Progenitor cell of endocrine pancreas (in vitro differentiated cells): ENCODE measurements around the gene IP6K3. TPM values are rescaled to one million over a fixed set of nuclear protein-coding genes. Genes with fewer than 3 reads are reported as not detected.

Source experiments
- DNase-seq: peaks from one replicate; pipeline ENCODE4 v3.0.0; 2021; ENCODE audit warnings: low spot score; ENCODE audit not compliant: unreplicated experiment
- H3K27ac Mint-ChIP-seq: 2 replicates; pipeline ENCODE4 v1.8.0; 2021; ENCODE audit warnings: mild to moderate bottlenecking, moderate library complexity, mixed read lengths
- H3K27me3 Mint-ChIP-seq: 2 replicates; pipeline ENCODE4 v1.8.0; 2021; ENCODE audit warnings: mixed read lengths
- H3K36me3 Mint-ChIP-seq: 2 replicates; pipeline ENCODE4 v1.8.0; 2022; ENCODE audit warnings: mixed read lengths; ENCODE audit not compliant: insufficient read depth
- H3K4me1 Mint-ChIP-seq: 2 replicates; pipeline ENCODE4 v1.8.0; 2021; ENCODE audit warnings: low read depth, mixed read lengths
- H3K4me3 Mint-ChIP-seq: 2 replicates; pipeline ENCODE4 v1.8.0; 2021; ENCODE audit warnings: low read depth, mild to moderate bottlenecking, moderate library complexity, mixed read lengths
- H3K9me3 Mint-ChIP-seq: 2 replicates; pipeline ENCODE4 v1.8.0; 2021; ENCODE audit warnings: low read depth, mixed read lengths
- total RNA-seq: library from RNA; stranded (reverse); gene quantifications from 2 replicates; pipeline ENCODE4 v1.2.1, GENCODE V29; 2021
- TF ChIP-seq, protein P1 (sequence below): fragments of 200-600 bp; sonication (generic); IDR thresholded peaks from one replicate; pipeline ENCODE4 v1.5.0; 2021; ENCODE audit warnings: antibody characterized with exemption, mild to moderate bottlenecking; ENCODE audit not compliant: unreplicated experiment

IP6K3 gene
- total RNA-seq, 1 donor from 2014 or later, result 0.14 TPM

DNA sequence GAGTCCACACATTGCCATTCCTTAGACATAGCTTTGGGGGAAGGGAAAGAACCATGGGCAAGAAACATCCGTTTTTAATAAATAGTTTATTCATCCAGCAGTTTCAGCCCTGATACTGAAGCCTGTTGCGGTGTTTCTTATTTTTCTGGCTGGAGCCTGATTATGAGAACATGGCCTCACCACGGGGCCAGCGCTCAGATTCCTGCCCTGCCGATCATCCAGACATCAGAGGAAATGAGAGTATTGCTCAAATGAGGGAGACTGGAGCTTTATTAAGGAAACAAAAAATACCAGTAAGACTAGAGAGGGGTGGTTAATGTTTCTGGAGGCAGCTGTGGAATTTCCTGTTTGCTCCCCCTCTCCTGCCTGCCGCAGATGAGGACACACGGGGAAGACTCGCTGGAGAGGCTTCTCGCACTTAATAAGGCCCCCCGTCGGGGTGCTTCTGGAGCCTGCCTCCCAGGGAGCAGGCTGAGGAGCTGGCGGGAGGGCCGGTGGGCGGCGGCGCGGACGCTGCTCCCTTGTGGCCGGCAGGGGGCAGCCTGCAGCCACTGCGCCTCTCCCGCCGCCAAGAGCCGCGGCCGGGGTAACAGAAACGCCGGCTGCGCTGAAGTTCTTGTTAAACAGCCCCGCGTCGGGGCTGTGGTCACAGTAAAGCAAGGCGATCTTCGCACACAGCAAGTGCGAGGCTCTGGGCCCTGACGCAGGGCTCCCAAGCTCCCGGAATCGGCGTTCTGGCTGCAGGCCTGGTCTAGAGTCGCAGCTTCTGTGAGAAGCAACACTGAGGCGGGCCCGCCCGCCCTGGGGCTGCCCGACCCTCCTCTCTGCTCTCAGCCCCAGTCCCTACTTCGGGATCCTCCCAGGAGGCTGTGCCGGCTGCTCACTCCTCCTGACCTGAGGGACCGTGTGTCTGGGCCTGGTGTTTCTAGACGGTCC is 24.7 kb upstream of the IP6K3 start:
- Mint-ChIP-seq H3K36me3 (peaks cover 21% of the 10 kb centered on the region), H3K27ac (no peak overlapping the region), H3K4me3 (no peak overlapping the region), H3K9me3 (no peaks in the 10 kb centered on the region), H3K4me1 (peaks cover 4% of the 10 kb centered on the region), H3K27me3 (peaks cover 24% of the 10 kb centered on the region)
- TF ChIP-seq, protein P1, sequence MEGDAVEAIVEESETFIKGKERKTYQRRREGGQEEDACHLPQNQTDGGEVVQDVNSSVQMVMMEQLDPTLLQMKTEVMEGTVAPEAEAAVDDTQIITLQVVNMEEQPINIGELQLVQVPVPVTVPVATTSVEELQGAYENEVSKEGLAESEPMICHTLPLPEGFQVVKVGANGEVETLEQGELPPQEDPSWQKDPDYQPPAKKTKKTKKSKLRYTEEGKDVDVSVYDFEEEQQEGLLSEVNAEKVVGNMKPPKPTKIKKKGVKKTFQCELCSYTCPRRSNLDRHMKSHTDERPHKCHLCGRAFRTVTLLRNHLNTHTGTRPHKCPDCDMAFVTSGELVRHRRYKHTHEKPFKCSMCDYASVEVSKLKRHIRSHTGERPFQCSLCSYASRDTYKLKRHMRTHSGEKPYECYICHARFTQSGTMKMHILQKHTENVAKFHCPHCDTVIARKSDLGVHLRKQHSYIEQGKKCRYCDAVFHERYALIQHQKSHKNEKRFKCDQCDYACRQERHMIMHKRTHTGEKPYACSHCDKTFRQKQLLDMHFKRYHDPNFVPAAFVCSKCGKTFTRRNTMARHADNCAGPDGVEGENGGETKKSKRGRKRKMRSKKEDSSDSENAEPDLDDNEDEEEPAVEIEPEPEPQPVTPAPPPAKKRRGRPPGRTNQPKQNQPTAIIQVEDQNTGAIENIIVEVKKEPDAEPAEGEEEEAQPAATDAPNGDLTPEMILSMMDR, result peak; percentile 93
- DNase-seq, result peak; percentile 50

DNA sequence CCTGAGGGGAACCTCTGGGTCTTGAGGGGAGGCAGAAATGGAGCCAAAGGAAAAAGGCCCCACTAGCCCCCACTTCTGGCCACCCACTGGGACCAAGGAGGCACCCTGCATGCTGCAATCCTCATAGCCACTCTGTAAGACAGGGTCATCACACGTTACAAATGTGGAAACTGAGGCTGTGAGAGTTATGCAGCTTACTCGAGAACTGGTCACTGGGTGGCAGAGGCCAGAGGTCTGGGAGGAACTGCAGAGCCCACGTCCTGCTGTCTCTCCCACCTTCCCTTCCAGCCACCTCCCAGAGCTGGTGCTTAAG is 24.1 kb upstream of the IP6K3 start:
- DNase-seq, result no peak
- Mint-ChIP-seq H3K4me1 (peaks cover 4% of the 10 kb centered on the region), H3K27ac (no peak overlapping the region), H3K4me3 (no peak overlapping the region), H3K9me3 (no peaks in the 10 kb centered on the region), H3K27me3 (peaks cover 25% of the 10 kb centered on the region), H3K36me3 (peaks cover 15% of the 10 kb centered on the region)
- TF ChIP-seq, protein P1, result no peak

DNA sequence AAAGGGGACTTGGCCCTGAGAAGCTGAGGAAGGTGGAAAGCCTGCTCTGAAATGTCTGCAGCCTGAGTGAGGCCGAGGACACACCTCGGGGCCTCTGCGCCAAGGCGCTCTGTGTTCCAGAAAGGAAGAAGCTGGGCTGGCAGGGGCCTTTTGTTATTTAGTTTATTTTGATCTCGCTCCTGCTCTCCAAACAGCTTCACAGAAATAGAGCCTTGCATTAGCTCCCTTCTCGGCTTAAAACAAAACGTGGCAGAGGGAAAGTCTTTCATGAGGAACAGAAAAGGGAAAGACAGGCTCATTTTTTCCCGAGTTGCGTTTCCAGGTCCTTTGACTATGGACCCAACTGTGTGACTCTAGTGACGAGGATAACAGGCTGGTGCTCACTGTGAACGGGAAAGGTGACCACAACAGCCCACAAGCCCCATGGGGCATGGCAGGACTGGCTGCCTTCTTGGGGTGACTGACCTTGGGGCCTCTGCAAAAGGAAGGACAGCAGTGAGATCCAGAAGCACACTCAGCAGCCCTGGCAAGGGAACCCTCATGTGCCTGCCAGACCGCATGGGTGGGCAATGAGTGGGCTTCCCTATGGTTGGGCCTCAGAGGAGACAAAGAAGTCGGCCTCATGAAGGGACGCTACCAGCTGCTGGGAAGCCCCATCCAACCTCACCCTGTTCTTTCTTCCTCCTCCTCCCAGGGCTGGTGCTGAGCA is 23.6 kb upstream of the IP6K3 start:
- no peak for DNase-seq
- TF ChIP-seq, protein P1, result no peak
- Mint-ChIP-seq H3K4me1 (peaks cover 4% of the 10 kb centered on the region), H3K9me3 (no peaks in the 10 kb centered on the region), H3K36me3 (peaks cover 12% of the 10 kb centered on the region), H3K27me3 (peaks cover 25% of the 10 kb centered on the region), H3K4me3 (no peak overlapping the region), H3K27ac (no peak overlapping the region)

DNA sequence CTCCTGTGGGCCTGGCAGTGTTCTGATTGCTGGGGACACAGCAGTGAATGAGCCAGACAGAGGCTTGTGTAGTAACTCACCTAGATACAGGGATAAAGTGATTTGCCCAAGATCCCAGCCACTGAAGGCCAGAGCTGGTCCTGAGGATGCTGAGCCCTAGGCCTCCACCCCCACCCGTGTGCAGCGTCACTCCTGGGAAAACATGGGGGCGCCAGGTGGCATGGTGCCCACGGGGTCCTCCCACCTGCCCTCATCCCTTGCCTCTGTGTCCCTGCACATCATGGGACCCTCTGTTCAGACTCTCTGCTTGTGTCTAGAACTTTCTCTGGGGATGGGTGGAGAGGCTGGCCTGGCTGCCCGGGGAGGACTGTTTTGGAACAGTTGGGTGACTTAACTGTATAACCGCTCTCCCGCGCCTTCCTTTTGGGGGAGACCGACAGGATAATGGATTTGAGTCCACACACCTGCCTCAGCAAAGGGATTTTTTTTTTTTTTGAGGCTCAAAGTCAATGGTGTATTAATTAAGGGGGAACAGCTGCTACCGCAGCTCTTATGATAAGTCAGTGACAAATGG is 22.6 kb upstream of the IP6K3 start:
- Mint-ChIP-seq H3K4me3 (no peak overlapping the region), H3K36me3 (peaks cover 8% of the 10 kb centered on the region), H3K4me1 (peaks cover 4% of the 10 kb centered on the region), H3K27ac (no peak overlapping the region), H3K9me3 (no peaks in the 10 kb centered on the region), H3K27me3 (peaks cover 25% of the 10 kb centered on the region)
- TF ChIP-seq, protein P1, result no peak
- no peak for DNase-seq

DNA sequence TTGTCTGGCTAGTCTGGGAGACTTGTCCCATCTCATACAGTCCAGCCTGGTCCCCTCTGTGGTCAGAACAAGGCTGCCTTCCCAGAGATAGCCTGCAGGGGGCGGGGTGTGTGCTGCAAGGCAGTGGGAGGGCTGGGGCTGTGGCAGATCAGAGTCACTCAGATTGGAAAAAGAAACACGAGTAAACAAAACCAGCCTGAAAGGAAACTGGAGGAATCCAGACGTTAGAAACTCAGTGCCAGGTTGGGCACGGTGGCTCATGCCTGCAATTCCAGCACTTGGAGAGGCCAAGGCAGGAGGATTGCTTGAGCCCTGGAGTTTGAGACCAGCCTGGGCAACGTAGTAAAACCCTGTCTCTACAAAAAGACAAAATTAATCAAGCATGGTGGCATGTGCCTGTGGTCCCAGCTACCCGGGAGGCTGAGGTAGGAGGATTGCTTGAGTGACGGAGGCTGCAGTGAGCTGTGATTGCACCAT is 22.0 kb upstream of the IP6K3 start:
- Mint-ChIP-seq H3K36me3 (peaks cover 8% of the 10 kb centered on the region), H3K27me3 (peaks cover 25% of the 10 kb centered on the region), H3K4me3 (no peak overlapping the region), H3K4me1 (peaks cover 4% of the 10 kb centered on the region), H3K9me3 (no peaks in the 10 kb centered on the region), H3K27ac (no peak overlapping the region)
- TF ChIP-seq, protein P1, result peak; percentile 81
- peak; percentile 80 for DNase-seq
